Measurements from ENCODE around the gene MRPS25. TPM values are rescaled to one million over a fixed set of nuclear protein-coding genes. Genes with fewer than 3 reads are reported as not detected.

Gene MRPS25
- total RNA-seq, 1 experiment from 2014 or later, result 45.2 TPM

GRCh38 chr3:15113471-15113870 lies 48.4 kb upstream of the MRPS25 start:
- H3K4me1 ChIP-seq (ENCODE audit: control insufficient read depth, insufficient read depth, low read length), result no peaks in the 10 kb centered on the region
- H3K9me3 ChIP-seq (ENCODE audit: control insufficient read depth, insufficient read depth, low read depth, low read length), result no peaks in the 10 kb centered on the region
- in situ Hi-C loops (cut with HindIII; ENCODE audit: low pct_unique_long_range_greater_than_20kb, low sequenced_read_pairs) (no loop called here), intact Hi-C loops (cut with micrococcal nuclease; ENCODE audit: unreplicated experiment) (no loop called here)
- no peaks in the 10 kb centered on the region for H3K27me3 ChIP-seq (ENCODE audit: control insufficient read depth, insufficient read depth, low read length)
- H3K4me3 ChIP-seq (ENCODE audit: low read depth in 2 of 2, low read length in 2 of 2), result no peak overlapping the region
- H3K36me3 ChIP-seq (ENCODE audit: control insufficient read depth, insufficient read depth, low read length), result no peaks in the 10 kb centered on the region
- no peak for ATAC-seq
- no TSS peak for BruUV-seq (replicated peaks)
- TF ChIP-seq TCF7L2 (IDR thresholded peaks at IDR 0.05; ENCODE audit: low read depth, low read length), result no peak
- no peak for TF ChIP-seq POLR2AphosphoS5 (IDR thresholded peaks at IDR 0.05; ENCODE audit: low read depth, low read length)
- TF ChIP-seq, protein P1, sequence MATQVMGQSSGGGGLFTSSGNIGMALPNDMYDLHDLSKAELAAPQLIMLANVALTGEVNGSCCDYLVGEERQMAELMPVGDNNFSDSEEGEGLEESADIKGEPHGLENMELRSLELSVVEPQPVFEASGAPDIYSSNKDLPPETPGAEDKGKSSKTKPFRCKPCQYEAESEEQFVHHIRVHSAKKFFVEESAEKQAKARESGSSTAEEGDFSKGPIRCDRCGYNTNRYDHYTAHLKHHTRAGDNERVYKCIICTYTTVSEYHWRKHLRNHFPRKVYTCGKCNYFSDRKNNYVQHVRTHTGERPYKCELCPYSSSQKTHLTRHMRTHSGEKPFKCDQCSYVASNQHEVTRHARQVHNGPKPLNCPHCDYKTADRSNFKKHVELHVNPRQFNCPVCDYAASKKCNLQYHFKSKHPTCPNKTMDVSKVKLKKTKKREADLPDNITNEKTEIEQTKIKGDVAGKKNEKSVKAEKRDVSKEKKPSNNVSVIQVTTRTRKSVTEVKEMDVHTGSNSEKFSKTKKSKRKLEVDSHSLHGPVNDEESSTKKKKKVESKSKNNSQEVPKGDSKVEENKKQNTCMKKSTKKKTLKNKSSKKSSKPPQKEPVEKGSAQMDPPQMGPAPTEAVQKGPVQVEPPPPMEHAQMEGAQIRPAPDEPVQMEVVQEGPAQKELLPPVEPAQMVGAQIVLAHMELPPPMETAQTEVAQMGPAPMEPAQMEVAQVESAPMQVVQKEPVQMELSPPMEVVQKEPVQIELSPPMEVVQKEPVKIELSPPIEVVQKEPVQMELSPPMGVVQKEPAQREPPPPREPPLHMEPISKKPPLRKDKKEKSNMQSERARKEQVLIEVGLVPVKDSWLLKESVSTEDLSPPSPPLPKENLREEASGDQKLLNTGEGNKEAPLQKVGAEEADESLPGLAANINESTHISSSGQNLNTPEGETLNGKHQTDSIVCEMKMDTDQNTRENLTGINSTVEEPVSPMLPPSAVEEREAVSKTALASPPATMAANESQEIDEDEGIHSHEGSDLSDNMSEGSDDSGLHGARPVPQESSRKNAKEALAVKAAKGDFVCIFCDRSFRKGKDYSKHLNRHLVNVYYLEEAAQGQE (IDR thresholded peaks at IDR 0.05; ENCODE audit: insufficient read depth in 1 of 2, low read depth in 2 of 2, low read length in 1 of 2), result no peak
- no peak for TF ChIP-seq SIN3A (IDR thresholded peaks at IDR 0.05; ENCODE audit: borderline replicate concordance, insufficient read depth, low read depth, low read length)
- POLR2A ChIA-PET, result no interaction called here
- CTCF ChIA-PET, result no interaction called here
- no peak for DNase-seq (ENCODE audit: low read depth, low spot score)
- H3K27ac ChIP-seq (ENCODE audit: low read length), result no peak overlapping the region

- Histone ChIP-seq H3K27ac (ENCODE audit: low read length) (no peak overlapping the region), H3K9me3 (ENCODE audit: control insufficient read depth, insufficient read depth, low read depth, low read length) (no peaks in the 10 kb centered on the region), H3K4me3 (ENCODE audit: low read depth in 2 of 2, low read length in 2 of 2) (no peak overlapping the region), H3K27me3 (ENCODE audit: control insufficient read depth, insufficient read depth, low read length) (no peaks in the 10 kb centered on the region), H3K36me3 (ENCODE audit: control insufficient read depth, insufficient read depth, low read length) (no peaks in the 10 kb centered on the region), H3K4me1 (ENCODE audit: control insufficient read depth, insufficient read depth, low read length) (no peaks in the 10 kb centered on the region)
- DNase-seq (ENCODE audit: low read depth, low spot score) (no peak), ATAC-seq (no peak)
- ChIA-PET CTCF (no interaction called here), POLR2A (no interaction called here)
- in situ Hi-C loops (cut with HindIII; ENCODE audit: low pct_unique_long_range_greater_than_20kb, low sequenced_read_pairs), result no loop called here
- no TSS peak for BruUV-seq (replicated peaks)
- TF ChIP-seq, protein P2, sequence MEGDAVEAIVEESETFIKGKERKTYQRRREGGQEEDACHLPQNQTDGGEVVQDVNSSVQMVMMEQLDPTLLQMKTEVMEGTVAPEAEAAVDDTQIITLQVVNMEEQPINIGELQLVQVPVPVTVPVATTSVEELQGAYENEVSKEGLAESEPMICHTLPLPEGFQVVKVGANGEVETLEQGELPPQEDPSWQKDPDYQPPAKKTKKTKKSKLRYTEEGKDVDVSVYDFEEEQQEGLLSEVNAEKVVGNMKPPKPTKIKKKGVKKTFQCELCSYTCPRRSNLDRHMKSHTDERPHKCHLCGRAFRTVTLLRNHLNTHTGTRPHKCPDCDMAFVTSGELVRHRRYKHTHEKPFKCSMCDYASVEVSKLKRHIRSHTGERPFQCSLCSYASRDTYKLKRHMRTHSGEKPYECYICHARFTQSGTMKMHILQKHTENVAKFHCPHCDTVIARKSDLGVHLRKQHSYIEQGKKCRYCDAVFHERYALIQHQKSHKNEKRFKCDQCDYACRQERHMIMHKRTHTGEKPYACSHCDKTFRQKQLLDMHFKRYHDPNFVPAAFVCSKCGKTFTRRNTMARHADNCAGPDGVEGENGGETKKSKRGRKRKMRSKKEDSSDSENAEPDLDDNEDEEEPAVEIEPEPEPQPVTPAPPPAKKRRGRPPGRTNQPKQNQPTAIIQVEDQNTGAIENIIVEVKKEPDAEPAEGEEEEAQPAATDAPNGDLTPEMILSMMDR (IDR thresholded peaks at IDR 0.05), result no peak
- TF ChIP-seq, protein P1 (IDR thresholded peaks at IDR 0.05; ENCODE audit: insufficient read depth in 1 of 2, low read depth in 2 of 2, low read length in 1 of 2), result no peak
- TF ChIP-seq TCF7L2 (IDR thresholded peaks at IDR 0.05; ENCODE audit: low read depth, low read length) (no peak), SIN3A (IDR thresholded peaks at IDR 0.05; ENCODE audit: borderline replicate concordance, insufficient read depth, low read depth, low read length) (no peak), POLR2AphosphoS5 (IDR thresholded peaks at IDR 0.05; ENCODE audit: low read depth, low read length) (no peak)
- intact Hi-C loops (cut with micrococcal nuclease; ENCODE audit: unreplicated experiment), result no loop called here
Measured at GRCh38 chr3:15112011-15112410, 46.9 kb upstream of the MRPS25 start.
